HG02970 (cell line): ENCODE results near the gene HAPSTR1.

Experiments
- ATAC-seq: cut with Tn5 transposase; IDR thresholded peaks from one replicate; pipeline ENCODE4 v1.9.1; 2021; ENCODE audit warnings: mild to moderate bottlenecking, moderate library complexity, moderate number of reproducible peaks; ENCODE audit not compliant: unreplicated experiment, low FRiP score

Gene HAPSTR1

DNA sequence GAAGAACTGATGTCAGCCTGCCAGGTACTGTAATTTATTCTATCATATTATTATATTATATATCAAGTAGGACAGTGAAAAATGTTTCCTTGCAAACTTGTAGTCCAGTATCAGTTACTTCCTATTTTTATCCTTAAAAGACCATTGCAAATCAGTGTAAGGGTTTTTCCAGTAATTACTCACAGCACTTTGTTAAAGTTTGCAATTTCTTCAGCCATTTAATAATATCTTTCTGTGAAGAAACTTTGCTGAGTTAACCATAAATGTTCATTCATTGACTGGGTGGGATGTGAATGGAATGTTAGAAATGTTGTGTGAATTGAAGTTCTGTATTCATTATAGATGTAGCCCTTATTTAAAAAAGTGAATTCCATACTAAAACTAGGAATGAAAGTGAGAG is 26.7 kb downstream of the HAPSTR1 start:
- no peak for ATAC-seq

DNA sequence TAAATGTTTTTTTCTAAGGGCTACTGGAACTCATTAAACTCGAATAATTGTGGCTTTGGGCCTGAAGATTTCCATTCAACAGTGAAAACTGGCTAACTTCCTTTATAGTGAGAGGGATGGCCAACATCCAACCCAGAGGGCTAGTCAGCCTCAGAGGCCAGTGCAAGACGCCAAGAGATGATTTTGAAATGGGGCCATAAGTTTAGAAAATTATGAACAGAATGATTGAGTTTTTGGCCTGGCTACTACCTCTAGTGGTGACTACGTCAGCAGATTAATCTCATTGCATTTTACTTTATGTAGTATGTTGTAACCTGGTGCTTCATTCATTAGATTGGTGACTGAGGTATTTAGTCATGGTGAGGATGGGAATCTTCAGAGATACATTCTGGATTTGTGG is 28.4 kb downstream of the HAPSTR1 start:
- ATAC-seq, result no peak

GRCh38 chr16:9122342-9122741 is 30.9 kb downstream of the HAPSTR1 start:
- ATAC-seq, result no peak

- no peak for ATAC-seq
Measured at GRCh38 chr16:9122969-9123368, 31.5 kb downstream of the HAPSTR1 start.

- ATAC-seq, result no peak
Measured at GRCh38 chr16:9123401-9123800, 32.0 kb downstream of the HAPSTR1 start.

DNA sequence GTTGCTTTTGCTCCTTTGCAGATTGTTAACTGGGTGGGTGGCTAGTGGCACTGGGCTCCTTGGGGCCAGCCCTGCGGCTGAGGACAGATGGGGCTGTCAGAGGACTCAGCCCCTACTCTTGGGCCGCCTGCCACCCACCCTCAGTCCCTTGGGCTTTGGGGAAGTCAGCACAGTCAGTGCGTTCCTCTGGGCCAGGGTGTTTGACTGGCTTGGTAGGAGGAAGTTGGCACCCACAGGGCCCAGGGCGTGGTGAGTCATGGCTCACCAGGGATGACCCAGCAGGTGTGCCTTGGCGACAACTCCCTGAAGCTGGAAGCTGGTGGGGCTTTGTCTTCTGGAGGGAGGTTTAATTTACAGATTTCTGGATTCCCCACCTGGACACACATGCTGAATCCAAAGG is 32.4 kb downstream of the HAPSTR1 start:
- ATAC-seq, result no peak

- no peak for ATAC-seq
Measured at GRCh38 chr16:9124444-9124843, 33.0 kb downstream of the HAPSTR1 start.

DNA sequence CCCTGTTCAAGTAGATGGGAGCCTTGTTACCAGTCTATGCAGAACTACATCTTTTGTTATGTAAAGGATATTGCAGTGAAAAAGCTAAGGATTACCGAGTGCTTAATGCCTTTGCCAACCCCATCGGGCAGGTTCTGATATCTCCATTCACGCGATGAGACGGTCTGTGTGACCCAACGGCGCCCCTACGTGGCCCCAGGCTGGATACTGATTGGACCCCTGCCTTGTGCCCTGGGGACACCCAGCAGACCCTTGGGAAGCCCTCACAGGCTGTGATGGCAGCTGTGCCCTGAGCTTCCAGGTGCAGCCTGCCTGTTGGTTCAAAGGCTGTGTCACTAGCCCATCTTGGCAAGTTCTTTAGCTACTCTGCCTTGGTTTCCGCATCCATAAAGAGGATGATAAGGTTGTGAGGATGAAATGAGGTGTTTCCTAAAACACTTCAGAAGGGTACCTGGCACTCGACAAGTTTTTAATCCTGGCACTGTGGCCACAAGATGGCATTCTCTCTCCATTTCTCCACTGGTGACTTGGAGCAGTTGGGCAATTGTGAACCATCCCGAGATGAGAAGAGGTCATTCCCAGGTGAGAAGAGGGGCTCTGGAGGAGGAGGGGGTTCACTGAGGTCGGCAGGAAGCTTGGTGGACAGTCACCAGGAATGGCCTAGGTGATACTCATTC is 33.6 kb downstream of the HAPSTR1 start:
- no peak for ATAC-seq

DNA sequence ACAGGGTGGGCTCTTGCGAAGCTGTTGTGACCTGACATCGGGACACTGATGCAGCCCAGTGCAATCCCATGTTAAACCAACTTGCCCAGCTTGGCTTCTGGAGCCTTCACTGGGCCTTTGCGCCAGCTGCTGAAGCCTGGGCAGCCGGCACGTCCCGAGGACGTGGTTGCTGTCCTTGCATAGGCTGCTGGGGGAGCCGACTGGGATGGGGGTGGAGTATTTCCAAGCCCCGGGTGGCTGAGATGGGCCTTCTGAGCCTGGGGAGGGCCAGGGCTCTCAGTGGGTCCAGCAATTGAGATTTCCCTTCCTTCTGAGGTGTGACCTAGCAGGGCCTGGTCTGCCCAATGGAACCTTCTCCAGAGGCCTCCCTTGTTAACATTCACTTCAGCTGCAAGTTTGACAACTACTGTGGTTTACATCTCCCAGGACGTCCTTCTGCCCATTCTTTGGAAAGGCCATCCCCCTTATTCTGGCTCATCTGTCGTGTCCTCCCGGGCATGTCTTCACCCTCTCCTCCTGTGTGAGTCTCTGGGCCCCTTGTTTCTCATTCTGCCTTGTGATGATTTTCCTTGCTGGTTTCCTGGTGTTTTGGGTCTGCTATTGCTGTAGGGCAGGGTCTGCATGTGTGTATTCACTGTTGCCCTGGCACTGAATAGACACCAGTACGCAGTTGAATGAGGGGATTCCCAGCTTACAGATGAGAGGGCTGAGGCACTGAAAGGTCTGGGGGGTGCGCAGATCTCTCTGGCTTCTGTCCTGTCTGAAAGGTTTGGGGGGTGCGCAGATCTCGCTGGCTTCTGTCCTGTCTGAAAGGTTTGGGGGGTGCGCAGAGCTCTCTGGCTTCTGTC is 34.4 kb downstream of the HAPSTR1 start:
- ATAC-seq, result no peak

- no peak for ATAC-seq
Measured at GRCh38 chr16:9126609-9127008, 35.2 kb downstream of the HAPSTR1 start.

GRCh38 chr16:9128346-9129342 is 37.2 kb downstream of the HAPSTR1 start:
- no peak for ATAC-seq

DNA sequence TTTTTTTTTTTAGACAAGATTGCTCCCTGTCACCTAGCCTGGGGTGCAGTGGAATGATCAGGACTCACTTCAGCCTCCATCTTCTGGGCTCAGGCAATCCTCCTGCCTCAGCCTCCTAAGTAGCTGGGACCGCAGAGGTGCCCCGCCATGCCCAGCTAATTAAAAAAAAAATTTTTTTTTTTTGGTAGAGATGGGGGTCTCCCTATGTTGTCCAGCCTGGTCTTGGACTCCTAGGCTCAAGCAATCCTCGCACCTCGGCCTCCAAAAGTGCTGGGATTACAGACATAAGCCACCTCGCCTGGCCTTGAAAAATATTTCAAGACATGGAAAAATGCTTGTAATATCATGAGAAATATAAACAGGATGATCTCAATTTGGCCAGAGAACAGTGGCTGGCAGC is 42.9 kb downstream of the HAPSTR1 start:
- no peak for ATAC-seq

- no peak for ATAC-seq
Measured at GRCh38 chr16:9134739-9135138, 43.3 kb downstream of the HAPSTR1 start.

DNA sequence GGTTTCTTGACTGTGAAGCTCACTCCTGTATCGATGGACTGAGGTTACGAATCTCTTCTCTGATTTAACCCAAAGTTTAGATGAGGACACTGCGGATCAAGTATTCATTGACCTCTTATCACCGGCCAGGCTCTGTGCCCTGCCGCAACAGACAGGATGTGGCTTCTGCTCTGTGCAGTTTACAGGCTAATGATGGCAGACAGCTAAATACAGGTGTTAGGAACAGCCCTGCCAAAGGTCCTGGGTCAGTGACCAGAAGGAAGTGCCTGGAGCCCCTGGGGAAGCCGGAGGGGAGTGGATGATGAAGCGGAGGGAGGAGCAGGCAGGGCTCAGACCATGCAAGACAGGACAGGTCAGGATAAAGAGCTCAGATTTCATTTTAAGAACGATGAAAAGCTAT is 44.4 kb downstream of the HAPSTR1 start:
- ATAC-seq, result no peak

- no peak for ATAC-seq
Measured at GRCh38 chr16:9136596-9136995, 45.2 kb downstream of the HAPSTR1 start.

DNA sequence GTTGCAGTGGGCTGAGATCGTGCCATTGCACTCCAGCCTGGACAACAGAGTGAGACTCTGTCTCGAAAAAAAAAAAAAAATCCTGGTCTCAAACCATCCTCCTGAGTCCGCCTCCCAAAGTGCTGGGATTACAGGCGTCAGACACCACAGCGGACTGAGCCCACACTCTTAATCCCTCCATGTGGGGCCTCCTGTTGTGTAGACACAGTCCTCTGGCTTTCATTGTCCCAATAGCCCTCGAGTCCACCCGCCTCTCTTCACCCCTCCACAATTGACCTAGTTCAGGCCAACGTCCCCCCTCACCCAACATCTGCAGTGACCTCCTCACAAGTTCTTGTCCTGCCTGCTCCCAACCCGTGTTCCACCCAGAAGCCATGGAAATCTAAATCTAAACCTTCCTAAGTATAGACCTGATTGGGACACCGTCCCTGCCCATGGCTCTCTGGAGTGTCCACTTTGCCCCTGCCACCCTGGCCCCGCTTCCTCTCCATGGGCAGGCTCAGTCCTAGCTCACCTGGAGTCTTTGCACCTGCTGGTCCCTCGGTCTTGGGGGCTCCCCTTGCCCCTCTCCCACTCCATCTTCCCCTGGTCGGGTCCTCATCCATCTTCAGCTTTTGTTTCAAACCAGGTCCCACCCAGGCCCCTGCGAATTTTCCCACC is 46.7 kb downstream of the HAPSTR1 start:
- no peak for ATAC-seq

- ATAC-seq, result no peak
Measured at GRCh38 chr16:9138731-9139501, 47.5 kb downstream of the HAPSTR1 start.

- ATAC-seq, result no peak
Measured at GRCh38 chr16:9139965-9140364, 48.5 kb downstream of the HAPSTR1 start.
